Activated naive CD4-positive, alpha-beta T cell treated with anti-CD3 and anti-CD28 coated beads, Interleukin-2, amount 50 U/mL, for 72 hours (primary cell): ENCODE results near the gene SLC12A5. TPM values are rescaled to one million over a fixed set of nuclear protein-coding genes. Genes with fewer than 3 reads are reported as not detected.
"Not testable (repeated sequence)": the region's sequence is repeated elsewhere in the genome, so short reads cannot be mapped to it uniquely, and the experiment has no call there.

Experiments
- ATAC-seq, 2 donors: fragments of 150-1000 bp; cut with Tn5 transposase; 2 replicates each; pipeline ENCODE4 v1.10.0; 2021; ENCODE audit warnings: mild to moderate bottlenecking in 2 of 2, moderate library complexity in 2 of 2
- DNase-seq, 2 donors: peaks; one replicate each; pipeline ENCODE4 v3.0.0; 2021 to 2022; ENCODE audit warnings: low spot score in 2 of 2
- H3K27ac Mint-ChIP-seq, 2 donors: one replicate each; pipeline ENCODE4 v1.8.0; 2022; ENCODE audit warnings: mild to moderate bottlenecking in 2 of 2, mixed read lengths in 2 of 2
- H3K36me3 Mint-ChIP-seq, 2 donors: one replicate each; pipeline ENCODE4 v1.8.0; 2022; ENCODE audit warnings: mixed read lengths in 2 of 2
- H3K9me3 Mint-ChIP-seq, 2 donors: one replicate each; pipeline ENCODE4 v1.8.0; 2022; ENCODE audit warnings: mixed read lengths in 2 of 2
- total RNA-seq, 2 donors: library from RNA; stranded (reverse); gene quantifications; one replicate each; pipeline ENCODE4 v1.2.3, GENCODE V29; 2022

SLC12A5 gene
- total RNA-seq: under 1 TPM; 0.34 to 0.66 TPM

DNA sequence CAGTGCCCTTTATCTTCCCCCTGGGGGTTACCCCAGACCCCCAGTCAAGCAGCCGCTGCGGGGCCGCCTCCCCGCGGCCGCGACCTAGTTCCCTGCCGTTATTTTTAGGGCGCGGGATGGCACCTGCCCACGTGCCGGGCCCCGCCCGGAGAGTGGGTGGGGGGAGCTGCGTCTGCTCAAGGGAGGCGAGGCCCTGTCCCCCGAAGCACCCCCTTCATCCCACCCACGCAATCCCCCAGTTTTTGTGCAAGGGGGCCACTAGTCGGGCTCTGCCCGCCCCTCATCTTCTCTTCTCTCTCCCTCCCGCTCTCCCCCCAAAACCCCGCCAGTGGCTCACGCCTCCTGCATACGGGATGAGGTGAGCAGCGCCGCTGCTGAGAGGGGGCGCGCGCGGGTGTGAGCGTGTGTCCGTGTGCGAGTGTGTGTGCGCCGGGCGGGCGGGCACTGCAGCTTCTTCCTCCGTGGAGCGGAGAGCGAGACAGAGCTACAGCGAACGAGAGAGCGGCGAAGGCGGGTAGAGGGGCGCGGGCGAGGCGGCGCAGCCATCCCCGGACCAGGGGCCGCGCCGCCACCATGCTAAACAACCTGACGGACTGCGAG lies at the start of gene SLC12A5:
TSS of gene SLC12A5 (plus strand) at position 444 of the 600 bp plus-strand sequence. CDS start at position 574, 130 bp downstream.
- Mint-ChIP-seq H3K27ac (peak within 1 kb of the TSS in 1 of 2 donors; percentile 44), H3K36me3 (no peaks in the 10 kb centered on the region), H3K9me3 (no peaks in the 10 kb centered on the region)
- no peak for ATAC-seq
- no peak for DNase-seq

DNA sequence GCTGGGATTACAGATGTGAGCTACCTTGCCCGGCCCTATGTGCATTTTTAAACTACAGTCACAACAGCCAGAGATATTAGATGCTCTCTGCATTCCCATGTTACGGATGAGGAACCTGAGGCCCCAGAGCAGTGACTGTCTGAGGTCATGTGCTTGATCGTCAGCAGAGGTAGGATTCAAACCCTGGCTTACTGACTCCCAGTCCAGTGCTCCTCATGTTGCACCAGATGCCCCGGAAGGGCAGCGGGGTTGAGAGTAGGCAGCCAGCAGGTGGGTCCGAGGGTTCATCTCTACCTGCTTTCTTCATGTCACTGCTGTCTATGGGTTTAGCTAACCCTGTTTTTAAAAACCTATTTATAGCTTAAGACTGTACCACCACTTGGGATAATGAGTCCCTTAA lies 47.8 kb upstream of the SLC12A5 start:
- no peaks in the 10 kb centered on the region for H3K36me3 Mint-ChIP-seq
- H3K27ac Mint-ChIP-seq: no peak overlapping the region
- H3K9me3 Mint-ChIP-seq: no peaks in the 10 kb centered on the region
- DNase-seq (no peak), ATAC-seq (no peak)

DNA sequence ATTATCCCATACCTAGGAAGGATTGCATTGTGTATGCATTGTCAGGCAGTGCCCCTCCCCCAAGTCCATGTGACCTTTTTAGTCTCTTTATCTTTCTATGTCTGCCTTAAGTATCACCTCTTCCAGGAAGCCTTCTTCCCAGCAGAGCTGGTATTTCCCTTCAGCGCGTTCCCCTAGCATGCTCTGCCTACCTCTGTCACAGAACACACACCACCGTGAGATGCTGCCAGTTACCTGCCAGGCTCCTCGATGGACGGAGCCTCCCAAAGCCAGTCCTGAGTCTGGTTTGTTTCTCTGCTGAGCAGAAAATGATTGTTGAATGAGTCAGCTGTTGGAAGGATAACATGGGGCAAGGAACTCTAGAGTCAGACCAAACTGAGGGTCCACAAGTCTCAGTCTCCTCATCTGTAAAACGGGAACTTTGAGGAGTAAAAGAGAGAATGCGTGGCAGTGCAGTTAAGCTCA lies 45.7 kb upstream of the SLC12A5 start:
- DNase-seq (no peak), ATAC-seq (no peak)
- H3K36me3 Mint-ChIP-seq: no peaks in the 10 kb centered on the region
- no peaks in the 10 kb centered on the region for H3K9me3 Mint-ChIP-seq
- H3K27ac Mint-ChIP-seq: no peak overlapping the region

DNA sequence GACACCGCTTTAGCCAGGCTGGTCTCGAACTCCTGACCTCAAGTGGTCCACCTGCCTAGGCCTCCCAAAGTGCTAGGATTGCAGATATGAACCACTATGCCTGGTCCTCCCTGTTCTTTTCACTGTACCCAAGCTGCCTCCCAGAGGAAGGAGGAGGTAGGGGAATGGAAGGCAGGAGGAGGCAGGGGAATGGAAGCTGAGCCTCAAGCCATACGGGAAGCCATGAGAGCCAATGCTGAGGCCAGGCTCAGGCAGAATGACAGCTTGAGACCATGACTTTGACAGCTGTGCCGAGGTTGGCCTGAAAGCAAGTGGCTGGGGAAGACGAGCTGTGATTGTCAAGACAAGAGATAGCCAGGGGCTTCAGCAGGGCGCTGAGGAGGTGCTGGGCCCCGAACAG lies 43.4 kb upstream of the SLC12A5 start:
- H3K27ac Mint-ChIP-seq: no peak overlapping the region
- no peak for ATAC-seq

DNA sequence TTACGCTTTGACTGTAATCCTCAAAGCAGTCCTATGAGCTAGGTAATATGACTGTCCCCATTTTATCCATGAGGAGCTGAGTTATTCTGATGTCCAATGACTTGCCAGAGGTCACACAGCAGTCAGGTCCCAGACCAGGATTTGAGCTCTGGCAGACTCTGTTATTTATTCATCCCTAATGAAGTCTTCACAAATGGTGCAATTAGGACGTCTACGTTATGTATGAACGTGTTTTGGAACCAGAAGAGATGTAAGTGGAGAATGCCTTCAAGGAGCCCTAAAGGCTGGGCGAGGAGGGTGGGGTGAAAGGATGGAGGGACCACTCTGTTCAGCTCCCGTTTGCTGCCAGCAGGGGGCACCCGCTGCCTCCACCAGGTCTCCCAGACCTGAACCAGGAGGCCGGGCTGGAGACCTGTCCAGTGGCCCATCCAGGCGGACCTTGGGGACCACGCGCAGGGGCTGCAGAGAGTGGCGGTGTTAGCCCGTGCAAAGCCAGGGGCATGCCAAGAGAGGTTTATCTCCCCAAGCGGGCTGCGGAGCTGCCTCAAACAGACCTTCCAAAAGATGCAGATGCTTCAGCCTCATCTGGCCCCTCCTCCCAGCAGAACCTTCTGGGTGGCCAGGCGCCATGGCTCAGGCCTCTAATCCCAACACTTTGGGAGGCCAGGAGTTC lies 41.8 kb upstream of the SLC12A5 start:
- Mint-ChIP-seq H3K36me3 (no peaks in the 10 kb centered on the region), H3K9me3 (no peaks in the 10 kb centered on the region), H3K27ac (no peak overlapping the region)
- ATAC-seq (peak; percentile 98 to 100), DNase-seq (peak in 1 of 2 donors; percentile 85)

More for the DNA sequence above, 43.4 kb upstream of the SLC12A5 start:
- DNase-seq: no peak
- no peaks in the 10 kb centered on the region for H3K9me3 Mint-ChIP-seq
- H3K36me3 Mint-ChIP-seq: no peaks in the 10 kb centered on the region

DNA sequence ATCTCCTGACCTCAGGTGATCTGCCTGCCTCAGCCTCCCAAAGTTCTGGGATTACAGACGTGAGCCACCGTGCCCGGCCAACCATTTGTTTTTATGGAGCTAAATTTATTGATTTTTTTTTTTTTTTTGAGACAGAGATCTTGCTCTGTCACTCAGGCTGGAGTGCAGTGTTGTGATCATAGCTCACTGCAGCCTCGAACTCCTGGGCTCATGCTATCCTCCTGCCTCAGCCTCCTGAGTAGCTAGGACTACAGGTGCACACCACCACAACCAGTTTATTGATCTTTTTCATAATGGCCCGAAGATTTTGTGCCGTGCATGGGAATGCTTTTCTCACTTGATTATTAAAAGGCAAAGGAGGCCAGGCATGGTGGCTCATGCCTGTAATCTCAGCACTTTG lies 40.2 kb upstream of the SLC12A5 start:
- not testable (repeated sequence) for ATAC-seq, H3K36me3 Mint-ChIP-seq, H3K9me3 Mint-ChIP-seq, H3K27ac Mint-ChIP-seq, DNase-seq

DNA sequence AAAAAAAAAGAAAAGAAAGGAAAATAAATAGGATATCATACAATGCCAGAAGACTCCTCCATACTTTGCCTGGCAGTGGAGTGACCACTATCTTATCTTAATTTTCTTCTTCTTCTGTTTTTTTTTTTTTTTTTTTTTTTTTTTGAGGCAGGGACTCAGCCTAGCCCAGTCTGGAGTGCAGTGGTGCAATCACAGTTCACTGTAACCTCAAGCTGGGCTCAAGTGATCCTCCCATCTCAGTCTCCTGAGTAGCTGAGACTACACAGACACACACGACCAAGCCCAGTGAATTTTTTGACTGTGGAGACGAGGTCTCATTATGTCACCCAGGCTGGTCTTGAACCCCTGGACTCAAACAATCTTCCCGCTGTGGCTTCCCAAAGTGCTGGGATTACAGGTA lies 37.4 kb upstream of the SLC12A5 start:
- Mint-ChIP-seq H3K36me3 (no peaks in the 10 kb centered on the region), H3K9me3 (no peaks in the 10 kb centered on the region), H3K27ac (no peak overlapping the region)
- ATAC-seq: no peak
- DNase-seq: no peak

DNA sequence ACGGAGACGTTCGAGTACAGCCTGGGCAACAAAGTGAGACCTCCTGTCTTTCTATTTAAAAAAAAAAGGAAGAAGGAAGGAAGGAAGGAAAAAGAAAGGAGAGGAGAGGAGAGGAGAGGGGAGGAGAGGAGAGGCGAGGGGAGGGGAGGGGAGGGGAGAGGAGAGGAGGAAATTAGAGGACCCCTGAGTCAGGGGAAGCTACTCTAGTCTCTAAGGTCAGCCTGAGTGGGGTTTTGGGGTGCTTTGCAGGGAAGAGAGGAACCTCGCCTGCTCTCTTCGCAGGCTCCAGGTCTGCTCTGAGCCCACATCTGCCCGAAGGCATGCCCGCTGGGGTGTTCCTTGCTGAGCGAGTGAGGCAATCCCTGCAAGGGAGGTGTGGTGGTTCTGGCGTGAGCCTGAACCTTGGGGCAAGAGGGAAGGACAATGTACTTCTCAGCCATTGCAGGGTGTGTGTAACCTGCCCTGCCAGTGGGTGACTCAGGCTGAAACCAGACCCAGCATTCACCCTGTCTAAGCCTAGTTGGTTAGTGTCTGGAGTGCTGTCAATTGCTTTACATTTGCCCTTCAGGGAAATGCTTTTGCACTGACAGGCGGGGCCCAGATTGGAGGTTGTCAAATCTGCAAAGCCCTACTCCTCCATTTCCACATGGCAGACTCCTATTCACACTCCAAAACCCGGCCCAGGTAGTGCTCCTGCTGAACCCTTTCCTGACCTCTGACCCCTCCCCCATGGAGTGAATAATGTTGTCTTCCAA lies 35.6 kb upstream of the SLC12A5 start:
- ATAC-seq (peak; percentile 51 to 81), DNase-seq (no peak)
- Mint-ChIP-seq H3K27ac (no peak overlapping the region), H3K36me3 (no peaks in the 10 kb centered on the region), H3K9me3 (no peaks in the 10 kb centered on the region)

DNA sequence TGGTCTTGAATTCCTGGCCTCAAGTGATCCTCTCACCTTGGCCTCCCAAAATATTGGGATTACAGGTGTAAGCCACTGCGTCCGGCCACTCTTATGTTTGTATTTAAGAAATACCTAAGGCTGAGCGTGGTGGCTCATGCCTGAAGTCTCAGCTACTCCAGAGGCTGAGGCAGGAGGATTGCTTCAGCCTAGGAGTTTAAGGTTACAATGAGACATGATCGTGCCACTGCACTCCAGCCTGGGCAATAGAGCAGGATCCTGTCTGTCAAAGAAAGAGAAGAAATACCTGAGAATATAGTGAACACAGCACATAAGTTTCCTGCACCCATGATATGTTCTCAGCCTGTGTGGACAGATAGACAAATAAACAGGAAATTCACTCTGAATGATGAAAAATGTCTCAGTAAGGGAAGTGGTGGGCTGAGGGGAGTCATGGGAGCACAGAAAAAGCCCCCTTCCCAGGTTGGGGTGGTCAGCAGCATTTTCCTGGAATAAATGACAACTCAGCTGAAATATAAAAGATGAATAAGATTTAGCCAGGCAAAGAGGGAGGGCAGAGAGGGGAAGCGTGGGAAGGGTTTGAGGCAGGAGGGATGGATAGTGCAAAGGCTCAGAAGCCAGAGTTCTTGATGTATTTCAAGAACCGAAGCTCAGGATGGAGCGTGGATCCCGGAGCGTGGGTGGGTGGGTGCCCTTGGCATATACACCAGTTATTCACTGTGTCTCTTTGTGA lies 34.1 kb upstream of the SLC12A5 start:
- Mint-ChIP-seq H3K27ac (peak overlapping the region in 1 of 2 donors; percentile 10), H3K9me3 (no peaks in the 10 kb centered on the region), H3K36me3 (no peaks in the 10 kb centered on the region)
- ATAC-seq (no peak), DNase-seq (no peak)

DNA sequence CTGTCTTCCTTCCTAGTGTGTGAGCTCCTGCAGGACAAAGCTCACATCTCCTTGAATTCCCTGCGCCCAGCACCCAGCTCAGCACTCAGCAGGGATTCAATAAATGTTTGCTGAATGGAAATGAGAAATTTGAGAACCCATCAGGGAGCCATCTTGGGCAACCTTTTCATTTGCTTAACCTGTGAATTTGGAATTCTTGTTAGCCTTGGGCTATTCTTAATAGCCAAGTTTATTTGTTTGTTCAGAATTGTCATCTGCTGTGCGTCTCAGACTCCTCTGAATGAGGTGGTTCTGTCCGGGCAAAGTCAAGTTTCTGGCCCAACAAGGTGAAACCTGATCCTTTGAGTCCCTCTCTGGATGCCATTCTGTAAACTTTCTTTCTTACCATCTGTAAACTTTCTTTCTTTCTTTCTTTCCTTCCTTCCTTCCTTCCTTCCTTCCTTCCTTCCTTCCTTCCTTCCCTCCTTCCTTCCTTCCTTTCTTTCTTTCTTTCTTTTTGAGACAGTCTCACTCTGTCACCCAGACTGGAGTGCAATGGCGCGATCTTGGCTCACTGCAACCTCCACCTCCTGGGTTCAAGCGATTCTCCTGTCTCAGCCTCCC lies 33.4 kb upstream of the SLC12A5 start:
- H3K9me3 Mint-ChIP-seq, H3K36me3 Mint-ChIP-seq, H3K27ac Mint-ChIP-seq, DNase-seq, ATAC-seq: not testable (repeated sequence)

DNA sequence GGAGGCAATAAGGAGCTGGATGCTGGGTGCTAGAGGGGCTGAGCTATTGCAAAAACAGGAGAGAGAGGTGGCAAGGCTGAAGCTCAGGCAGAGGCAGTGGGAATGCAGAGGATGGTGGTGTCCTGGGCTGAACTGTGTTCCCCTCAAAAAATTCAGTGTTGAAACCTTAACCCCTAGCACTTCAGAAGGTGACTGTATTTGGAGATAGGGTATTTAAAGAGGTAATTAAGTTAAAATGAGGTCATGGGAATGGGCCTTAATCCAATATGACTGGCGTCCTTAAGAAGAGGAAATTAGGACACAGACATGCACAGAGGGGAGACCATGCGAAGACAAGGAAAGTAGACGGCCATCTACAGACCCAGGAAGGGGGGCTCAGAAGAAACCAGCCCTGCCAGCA lies 31.8 kb upstream of the SLC12A5 start:
- no peak for DNase-seq
- Mint-ChIP-seq H3K36me3 (no peaks in the 10 kb centered on the region), H3K27ac (peak overlapping the region in 1 of 2 donors; percentile 23), H3K9me3 (no peaks in the 10 kb centered on the region)
- ATAC-seq: no peak

DNA sequence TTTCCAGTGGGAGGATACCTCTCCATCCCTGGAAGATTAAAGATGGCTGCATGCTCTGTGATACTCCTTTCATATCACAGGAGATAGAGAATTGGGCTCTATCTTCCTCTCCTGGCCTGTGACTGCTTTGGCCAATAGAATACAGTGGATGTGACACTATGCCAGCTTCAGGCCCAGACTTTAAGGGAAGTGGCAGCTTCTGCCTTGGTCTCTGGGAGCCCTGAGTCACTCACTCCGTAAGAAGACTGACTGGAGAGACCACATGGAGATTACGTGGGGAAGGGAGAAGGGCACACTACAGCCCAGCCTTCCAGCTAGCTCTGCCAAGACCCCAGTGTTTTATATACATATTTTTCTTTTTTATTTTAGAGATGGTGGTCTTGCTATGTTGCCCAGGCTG lies 30.7 kb upstream of the SLC12A5 start:
- no peak overlapping the region for H3K27ac Mint-ChIP-seq

DNA sequence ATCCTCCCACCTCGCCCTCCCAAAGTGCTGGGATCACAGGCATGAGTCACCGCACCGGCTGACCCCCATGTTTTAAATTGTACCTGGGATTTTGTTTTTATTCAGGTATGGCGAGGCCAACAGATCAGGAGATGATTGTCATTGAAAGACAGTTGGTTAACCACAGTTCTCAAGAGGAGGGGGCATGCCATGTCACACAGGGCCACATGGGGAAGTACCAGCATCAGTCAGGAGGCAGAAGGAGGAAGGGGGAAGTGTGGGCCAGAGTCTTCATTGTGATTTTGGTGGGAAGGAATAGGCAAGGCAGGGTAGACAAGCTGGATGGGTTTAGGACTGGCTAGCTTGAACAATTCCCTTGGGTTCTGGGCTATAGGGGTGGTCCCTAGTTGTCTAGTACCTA lies 30.3 kb upstream of the SLC12A5 start:
- peak overlapping the region in 1 of 2 donors; percentile 18 for H3K27ac Mint-ChIP-seq
- no peaks in the 10 kb centered on the region for H3K36me3 Mint-ChIP-seq
- H3K9me3 Mint-ChIP-seq: no peaks in the 10 kb centered on the region
- DNase-seq (peak in 1 of 2 donors; percentile 16), ATAC-seq (peak; percentile 82 to 96)

More for the DNA sequence above, 30.7 kb upstream of the SLC12A5 start:
- no peak for DNase-seq
- Mint-ChIP-seq H3K9me3 (no peaks in the 10 kb centered on the region), H3K36me3 (no peaks in the 10 kb centered on the region)
- peak in 1 of 2 donors; percentile 78 for ATAC-seq

DNA sequence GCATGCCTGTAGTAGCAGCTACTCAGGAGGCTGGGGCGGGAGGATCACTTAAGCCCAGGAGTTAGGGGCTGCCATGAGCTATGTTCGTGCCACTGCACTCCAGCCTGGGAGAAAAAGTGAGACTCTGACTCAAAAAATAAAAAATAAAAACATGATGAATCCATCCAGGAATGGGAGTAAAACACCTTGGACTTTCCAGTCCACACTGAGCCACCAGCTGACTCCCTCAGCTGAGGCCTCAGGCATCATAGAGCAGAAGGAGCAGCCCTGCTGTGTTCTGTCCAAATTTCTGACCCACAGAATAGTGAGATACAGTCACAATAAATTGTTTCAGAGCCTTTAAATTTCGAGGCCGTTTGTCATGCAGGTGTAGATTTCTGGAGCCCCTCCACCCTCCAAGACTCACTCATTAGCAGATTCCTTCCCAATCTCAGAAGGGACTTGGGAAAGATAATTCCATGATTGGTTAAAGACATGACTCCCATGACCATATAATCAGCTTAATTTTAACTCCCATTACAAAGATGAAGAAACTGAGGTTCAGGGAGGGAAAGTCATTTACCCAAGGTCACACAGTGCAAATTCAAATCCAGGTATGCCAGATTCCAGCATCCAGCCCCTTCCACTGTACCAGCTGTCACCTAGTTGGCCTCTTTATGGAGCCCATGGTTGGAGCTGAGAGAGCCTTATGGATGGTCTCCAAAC lies 29.3 kb upstream of the SLC12A5 start:
- H3K36me3 Mint-ChIP-seq: no peaks in the 10 kb centered on the region
- no peaks in the 10 kb centered on the region for H3K9me3 Mint-ChIP-seq
- DNase-seq: no peak
- H3K27ac Mint-ChIP-seq: no peak overlapping the region
- no peak for ATAC-seq

DNA sequence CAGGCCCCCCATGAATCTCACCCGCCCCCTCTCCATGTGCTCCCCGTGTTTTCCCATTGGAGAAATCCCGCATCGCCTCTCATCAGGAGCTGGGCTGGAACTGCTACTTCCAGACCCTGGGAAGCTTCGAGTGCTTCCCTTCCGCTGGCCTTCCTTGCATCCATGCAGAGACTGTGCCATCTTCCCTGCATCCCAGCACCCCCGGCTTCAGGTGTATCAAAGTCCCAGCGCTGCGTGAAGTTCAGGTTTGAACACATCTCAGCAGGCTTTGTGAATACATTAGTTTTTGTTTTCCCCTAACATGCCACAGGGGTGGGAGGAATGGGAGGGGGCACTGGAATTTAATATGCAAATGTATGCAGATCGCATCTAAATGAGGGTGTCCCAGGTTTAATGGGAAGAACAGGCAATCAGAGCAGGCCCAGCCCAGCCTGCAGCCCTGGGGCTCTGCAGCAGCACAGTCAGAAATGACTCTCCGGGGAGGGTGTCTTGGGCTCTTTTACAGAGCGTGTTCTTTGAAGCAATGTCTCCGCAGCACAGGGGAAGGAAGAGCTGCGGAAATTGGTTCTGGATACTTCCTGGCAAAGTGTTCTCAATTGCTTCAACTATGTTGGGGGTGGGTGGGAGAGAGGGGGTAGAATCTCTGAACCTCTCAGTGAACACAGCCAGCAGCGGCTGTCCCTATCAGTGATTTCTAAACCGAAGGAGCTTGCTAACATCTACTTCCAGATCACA lies 28.6 kb upstream of the SLC12A5 start:
- Mint-ChIP-seq H3K36me3 (no peaks in the 10 kb centered on the region), H3K27ac (no peak overlapping the region), H3K9me3 (no peaks in the 10 kb centered on the region)
- ATAC-seq (peak in 1 of 2 donors; percentile 76), DNase-seq (no peak)
